ENCODE results near the gene HELT.

Gene HELT

DNA sequence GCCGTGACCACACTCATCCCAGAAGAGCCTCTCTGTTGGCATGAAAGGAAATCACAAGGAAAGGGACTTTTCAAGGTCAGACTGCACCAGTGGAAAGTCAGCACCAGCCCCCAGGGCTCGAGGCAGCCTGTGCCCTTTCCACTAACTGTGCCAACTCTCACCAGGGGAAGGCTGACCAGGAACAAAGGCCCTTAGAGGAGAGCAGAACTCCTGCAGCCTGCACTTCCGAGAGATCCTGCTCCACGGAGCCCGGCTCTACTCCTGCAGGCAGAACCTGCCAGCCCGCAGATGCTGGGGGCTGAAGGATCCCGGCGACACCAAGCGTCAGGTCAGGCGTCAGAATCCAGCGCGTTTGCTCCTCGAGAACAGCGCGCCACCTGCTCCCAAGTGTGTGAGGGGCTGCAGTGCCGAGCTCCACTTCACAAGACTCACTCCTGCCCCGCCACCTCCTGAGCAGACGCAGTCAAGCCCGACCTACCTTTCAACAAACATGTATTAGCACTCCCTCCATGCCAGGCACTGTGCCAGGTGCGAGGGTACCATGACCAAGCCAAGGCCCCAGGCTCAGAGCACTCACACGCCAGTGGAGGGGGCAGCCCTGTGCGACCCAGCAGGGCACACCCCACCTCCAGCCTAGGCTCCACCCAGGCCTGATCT lies 13.6 kb upstream of the HELT start:
- DNase-seq: peak; percentile 53

DNA sequence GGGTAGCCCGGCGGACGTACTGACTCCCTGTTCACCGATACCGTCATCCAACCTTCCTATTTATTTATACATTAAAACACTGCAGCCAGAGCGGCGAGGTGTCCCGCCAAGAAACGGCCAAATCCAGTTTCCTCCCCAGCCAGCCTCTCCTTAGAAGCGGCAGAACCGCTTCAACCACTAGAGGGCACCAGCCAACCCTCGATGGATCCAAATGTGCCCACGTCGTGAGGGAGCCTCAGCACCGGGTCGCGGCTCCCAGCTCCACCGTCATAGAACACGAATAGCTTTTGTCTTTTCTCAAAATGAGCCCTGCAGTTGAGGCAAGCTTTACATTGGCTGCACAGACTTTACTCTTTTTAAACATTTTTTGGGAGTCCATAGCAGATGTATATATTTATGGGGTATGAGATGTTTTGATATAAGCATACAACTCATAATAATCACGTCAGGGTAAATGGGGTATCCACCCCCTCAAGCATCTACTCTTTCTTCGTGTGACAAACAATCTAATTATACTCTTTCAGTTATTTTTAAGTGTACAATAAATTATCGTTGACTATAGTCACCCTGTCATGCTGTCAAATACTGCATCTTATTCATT lies 13.0 kb upstream of the HELT start:
- peak; percentile 86 for DNase-seq

DNA sequence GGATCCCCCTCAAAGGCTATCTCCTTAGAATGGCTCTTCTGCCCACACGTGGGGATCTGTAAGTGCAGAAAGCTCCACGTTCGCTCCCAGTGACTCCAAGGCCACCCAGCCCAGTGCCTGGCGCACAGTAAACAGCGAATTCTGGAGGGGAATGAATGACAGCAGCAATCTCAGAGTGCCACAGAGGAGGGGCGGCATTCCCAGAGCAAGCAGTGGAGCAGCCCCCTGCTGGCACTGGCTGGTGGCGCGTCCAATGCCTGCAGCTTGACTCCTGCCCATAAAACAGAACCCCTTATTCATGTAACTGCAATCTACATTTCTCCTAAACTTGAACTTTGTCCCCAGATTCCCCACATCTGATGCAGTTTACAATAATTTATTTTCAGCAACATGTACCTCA lies 6.9 kb upstream of the HELT start:
- peak; percentile 53 for DNase-seq

DNA sequence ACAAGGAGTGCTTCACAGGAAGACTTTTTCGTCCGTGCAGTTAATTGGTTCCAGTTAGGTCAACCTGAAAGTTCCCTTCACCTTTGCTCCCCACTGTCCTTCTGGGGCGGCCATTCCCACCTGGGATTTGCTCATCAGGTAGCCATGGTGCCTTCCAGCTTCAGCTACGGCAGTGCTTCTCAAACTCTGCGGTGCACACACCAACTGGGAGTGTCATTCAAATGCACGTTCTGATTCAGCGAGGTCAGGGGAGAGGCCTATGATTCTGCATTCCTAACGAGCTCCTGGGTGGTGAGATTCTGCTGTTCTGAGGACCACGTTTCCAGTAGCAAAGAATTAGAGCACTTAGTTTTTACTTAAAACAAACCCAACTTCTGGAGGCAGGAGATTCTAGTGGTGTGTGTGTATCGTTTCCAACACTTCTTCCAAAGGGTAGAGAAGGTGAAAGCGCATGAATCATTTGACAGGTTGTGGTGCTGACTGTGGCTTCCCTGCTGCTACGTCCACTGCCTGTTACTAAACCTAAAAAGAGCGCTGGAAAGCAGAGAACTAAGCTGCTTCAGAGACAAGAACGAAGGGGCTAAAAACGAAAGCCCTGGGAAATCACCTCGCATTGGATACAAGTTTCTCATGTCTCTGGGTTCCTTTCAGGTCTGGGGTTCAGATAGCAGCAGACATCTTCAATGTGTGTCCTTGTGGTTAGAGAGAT lies 4.7 kb upstream of the HELT start:
- DNase-seq: no peak

DNA sequence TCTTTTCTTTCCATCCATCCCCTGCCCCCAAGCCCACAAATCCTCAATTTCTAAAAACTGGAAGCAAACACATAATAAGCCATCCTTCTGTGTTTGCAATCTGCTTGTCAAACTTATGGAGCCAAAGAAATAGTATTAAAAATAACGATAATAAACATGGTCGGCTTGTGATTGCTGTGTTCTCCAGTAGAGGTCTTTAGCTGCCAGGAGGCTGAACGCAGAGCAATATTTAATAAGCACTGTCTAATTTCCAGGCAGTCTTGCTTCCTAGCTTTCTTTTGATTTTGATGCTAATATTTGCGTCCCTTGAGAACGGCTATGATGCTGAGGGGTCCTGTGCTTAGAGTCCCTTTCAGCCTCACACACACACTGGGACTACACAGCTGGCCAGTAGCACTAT lies 3.2 kb upstream of the HELT start:
- no peak for DNase-seq

DNA sequence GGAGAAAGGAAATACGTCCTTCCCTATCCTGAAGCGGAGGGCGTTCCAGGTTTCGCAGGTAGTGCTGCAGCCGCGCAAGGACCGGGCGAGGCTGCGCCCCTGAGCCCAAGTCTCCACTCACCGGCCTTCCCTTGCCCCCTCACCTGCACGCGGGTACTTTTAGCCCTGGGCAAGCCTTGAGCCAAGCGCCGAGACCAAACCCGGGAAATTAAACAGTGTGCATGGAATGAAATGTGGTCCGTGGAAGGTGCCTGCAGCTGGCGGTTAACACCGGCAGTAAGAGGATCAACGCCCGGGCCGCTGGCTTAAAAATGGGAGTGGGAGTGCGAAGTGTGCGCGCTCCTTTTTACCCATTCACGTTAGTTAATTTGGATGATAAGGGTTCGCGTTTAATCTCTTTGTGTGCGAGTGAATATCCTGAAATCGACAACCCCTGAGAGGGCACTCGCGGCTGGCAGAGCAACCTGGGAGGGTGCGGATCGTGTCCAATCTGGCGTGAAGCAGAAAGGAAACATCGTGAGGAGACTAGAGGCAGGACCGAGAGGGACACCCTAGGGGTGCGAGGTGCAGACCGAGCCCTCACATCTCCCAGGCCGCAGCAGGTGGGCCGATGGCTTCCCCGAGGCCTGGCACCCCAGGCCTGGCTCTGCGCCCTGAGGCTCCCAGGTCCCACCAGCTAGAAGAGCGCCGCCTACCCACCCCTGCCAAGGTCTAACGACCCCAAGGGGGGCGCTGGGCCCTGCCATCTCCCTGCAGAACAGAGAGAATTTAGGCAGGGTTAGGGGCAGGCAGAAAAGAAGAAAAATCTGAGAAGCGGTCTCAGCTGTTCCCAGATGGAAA lies 2.0 kb upstream of the HELT start:
- DNase-seq: peak; percentile 38

DNA sequence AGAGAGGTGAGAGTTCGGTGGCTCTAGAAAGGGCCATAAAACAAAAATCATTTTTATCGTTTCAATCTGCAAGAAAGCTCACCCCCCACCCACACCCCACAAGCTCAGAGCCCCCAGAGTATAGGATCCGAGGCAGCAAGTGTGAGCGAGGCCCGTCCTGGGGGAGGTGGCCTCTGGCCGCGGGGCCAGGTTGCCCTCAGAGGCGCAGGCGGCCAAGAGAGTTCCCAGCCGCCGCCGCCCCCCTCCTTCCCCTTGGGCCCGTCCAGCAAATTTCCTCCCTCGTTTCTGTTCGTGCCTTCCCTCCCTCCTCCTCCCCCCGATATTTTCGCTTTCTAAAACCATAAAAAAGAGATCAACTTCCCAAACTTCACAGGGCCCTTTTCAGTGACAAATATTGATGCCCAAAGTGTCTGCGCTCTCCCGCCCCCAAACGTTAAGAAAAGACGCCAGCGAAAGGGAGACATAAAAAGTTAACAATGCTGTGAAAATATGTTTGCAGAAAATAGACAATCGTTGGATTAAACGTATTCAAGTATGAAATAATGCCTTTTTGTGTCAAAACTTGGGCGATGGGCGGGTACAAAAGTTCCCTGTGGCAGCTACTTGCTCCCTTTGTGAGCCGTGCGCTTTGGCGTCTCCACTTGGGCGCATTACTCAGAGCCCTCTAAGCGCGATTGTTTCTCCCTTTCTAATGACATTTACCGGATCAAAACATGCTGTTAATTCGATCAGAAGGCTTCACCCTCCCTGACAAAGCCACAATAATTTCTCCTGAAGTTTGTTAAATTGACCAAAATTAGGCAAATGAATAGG lies 1.1 kb upstream of the HELT start:
- DNase-seq: peak; percentile 37

DNA sequence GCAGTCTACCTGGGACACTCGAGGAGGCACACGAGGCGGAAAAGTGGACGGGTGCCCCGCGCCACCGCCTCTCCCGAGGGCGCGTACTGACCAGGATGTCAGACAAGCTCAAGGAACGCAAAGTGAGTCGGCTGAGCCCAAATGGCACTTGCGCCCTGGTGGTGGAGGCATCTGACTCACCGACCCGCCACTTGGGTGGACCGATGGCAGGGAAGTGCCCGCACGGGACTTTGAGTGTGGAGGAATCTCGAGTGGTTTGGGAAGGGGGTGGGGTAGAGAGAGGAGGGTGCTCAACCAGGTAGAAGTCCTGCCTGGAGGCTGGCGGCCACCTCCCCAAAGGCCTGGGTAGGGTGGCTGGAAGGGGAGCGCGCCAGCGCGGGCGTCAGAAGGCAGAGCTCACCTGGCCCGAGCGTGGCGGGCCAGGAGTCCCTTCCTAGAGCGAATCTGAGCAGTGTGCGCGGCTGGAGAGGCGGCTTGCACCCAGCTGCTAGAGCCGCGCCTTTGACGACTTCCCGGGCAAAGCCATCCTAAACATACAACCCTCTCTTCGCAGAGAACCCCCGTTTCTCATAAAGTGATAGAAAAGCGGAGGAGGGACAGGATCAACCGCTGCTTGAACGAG lies 655 bp downstream of the HELT start:
- DNase-seq: no peak

DNA sequence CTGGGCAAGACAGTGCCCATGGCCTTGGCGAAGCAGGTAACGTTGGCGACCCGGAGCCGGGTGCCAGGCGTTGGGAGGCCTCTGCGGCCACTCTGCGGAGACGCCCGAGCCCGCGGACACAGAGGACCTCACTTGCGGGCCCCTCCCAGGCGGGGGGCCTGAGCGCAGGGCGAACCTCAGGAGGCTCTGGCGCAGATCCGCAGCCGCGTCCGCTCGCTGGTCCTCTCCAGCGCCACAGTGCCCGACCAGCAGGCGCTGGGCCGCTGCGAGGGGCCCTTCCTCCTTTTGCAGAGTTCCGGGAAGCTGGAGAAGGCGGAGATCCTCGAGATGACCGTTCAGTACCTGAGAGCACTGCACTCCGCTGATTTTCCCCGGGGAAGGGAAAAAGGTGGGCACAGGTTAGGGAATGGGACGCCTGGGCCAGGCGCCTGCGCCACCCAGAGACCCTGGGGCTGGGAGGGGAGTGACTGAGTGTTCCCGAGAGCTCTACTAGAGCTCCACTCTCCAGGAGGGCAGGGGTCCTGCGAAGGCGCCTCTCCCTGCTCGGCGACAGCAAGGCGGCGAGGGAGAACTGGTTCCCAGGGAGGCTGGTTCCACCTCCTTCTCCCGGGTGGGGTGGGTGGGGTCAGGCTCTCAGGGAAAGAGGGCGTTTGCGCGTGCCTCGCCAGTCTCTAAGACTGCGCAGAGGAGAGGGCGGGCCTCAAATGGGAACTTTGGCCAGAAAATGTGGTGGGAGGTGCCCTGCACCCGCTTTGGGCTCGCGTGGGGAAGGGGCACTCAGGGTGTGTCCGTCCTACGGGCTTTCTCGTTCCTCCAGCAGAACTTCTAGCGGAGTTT lies 1.4 kb downstream of the HELT start:
- DNase-seq: no peak

DNA sequence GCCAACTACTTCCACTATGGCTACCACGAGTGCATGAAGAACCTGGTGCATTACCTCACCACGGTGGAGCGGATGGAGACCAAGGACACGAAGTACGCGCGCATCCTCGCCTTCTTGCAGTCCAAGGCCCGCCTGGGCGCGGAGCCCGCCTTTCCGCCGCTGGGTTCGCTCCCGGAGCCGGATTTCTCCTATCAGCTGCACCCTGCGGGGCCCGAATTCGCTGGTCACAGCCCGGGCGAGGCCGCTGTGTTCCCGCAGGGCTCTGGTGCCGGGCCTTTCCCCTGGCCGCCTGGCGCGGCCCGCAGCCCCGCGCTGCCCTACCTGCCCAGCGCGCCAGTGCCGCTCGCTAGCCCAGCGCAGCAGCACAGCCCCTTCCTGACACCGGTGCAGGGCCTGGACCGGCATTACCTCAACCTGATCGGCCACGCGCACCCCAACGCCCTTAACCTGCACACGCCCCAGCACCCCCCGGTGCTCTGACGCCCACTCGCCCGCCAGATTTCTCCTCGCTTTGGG lies 2.1 kb downstream of the HELT start:
- DNase-seq: no peak

DNA sequence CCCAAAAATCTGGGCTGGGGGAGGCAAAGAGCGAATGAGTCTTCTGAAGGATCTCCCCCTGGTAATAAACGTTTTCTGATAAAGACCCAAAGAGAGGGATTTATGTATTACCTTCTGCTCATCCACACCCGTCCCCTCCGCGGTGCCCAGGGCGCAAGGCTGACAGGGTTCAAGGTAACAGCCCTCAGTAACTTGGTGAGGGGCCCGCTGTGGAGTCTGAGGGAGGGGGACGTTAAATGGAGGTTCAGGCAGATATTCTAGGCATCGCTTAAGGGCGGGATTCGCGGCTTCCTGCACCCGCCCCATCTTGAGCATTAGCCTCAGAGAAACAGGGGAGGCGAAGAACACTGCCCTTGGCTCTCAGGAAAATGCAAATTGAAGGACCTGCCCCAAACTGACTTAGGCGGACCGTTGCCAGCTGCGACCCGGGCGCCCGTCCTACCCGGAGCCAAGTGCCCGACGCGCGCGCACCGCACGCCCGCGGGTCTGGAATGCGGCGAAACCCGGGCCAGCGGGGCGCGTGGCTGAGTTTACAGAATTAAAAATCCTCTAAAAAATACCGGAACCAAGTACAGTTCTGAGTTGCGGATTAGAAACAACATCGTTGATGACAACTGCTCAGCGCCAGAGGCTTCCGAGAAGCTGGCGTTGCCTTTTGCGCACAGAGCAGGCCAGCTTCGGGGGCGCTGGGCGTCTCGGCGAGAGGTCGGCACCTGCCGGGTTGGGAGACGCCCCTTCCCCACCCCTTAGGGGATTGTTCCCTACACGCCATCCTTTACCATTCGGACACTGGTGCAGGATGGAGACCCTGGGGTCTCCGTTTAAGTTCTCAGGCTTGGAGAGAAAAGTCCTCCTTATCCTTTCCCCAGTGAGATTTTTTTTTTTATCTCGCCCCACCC lies 2.8 kb downstream of the HELT start:
- DNase-seq: no peak

DNA sequence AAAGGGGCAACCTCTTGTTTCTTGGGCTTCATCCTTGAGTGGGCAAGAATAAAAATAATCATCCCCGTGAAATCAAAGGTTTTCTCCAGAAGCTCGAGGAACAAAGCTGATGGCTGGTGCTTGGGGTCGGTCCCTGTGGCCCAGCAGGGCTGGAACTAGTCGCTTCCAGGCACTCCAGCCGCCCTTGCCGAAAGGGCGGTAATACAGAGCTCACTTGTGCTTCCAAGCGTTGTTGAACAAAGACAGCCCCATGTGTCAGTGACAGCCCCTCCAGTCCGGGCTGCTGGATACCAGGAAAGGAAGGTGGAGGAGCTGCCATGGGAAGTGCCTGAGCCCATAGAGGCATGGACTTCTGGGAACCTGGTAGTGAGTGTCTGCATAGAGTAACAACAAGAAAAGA lies 5.2 kb downstream of the HELT start:
- no peak for DNase-seq

DNA sequence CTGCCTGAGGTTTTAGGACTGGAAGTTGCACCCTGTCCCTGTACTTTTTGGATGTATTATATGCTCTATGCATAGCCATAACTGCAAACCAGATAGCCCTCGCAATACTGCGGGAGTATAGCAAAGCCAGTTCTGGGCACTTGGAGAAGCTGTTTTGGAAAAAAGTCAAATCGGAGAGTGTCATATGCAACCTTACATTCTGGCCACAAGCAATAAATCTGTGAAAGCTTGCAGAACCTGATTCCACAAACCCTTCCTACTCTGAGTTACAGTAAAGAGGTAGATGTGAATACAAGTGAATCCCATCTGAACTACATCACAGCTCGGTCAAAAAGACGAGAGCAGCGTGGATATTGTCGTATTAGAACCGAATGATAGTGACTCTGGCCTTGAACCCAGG lies 10.3 kb downstream of the HELT start:
- DNase-seq: no peak

DNA sequence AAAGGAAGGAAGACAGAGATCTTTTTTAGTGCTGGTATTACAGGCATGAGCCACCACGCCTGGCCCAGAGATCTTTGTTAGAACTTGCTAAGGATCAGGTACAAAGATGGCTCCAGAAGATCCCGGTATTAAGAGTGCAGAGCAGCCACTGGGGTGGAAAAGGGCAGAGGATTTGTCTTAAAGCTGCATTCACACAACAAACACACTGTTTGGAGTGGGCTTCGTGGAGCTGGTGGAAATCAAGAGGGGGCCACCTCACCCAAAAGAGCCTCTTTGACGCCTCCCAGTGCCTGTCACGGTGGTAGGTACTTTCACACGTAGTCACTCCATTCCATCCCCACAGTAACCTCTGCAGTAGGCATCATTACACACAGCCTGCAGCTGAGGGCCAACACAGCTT lies 13.3 kb downstream of the HELT start:
- DNase-seq: no peak

DNA sequence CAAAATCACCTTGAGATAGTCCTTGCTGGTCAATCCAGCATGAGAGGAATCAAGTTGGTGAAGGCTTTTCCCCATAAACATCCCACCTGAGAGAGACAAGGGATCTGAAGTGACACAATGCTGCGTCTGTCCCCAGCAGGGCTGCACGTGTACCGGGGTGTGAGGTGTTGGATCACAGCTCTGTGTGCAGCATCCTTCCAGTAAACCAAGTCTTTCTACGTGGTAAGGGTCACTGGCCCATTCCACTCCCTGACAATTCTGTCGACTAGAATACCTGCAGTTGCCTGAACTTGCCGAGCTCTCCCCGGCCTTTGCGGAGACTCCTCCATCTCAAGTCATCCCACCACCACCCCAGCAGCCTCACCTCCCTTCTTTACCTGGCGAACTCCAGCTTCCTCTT lies 14.8 kb downstream of the HELT start:
- no peak for DNase-seq

DNA sequence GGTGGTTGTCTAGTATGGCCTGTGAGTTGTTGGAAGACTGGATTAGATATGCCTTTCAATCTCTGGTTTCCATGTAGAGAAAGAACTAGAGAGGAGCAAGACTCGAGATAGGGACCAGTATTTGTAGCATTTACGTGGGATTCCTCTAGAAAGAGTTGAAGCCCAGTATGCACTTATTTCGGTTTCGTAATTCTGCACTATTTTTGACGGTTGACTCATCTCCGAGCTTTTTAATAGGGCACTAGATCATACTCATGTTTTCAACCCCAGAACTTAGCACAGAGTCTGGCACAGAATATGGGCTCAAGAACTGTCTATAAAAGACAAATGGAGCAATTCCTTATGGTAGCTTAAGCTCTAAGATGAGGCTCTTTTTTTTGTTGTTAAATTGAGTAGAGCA lies 15.7 kb downstream of the HELT start:
- DNase-seq: no peak

DNA sequence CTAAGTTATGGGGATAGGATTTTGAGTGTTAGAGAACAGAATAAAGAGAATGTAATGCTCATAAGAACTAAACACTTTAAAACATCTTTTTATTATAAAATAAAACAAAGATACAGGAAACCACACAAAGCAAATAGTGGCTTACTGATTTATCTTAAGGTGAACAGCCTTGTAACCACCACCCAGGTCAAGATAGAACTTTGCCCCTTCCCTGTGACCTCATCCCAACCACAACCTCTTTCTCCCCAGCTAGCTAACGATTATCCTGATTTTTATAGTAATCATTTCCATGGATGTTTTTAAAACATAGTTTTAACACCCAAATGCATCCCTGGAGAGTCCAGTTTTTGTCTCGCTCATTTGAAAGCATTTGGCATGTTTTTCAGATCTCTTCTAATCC lies 17.0 kb downstream of the HELT start:
- DNase-seq: no peak

DNA sequence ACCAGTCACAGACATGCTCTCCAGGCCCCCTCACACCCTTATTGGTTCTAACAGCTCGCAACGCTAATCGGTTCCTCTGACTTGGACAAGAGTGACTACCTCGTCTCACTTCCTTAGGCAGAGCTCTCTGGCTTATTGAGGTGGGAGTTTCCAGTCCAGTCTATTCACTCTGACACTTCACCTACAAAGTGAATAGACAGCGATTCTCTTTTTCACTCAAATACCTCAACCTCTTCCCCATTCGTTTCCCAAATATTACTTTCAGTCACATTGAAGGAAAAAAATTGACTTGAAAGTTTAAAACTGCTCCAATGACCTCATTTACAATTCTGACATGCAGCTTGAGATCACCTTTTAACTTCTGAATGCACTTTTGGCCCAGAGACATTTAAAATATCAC lies 17.7 kb downstream of the HELT start:
- DNase-seq: no peak

DNA sequence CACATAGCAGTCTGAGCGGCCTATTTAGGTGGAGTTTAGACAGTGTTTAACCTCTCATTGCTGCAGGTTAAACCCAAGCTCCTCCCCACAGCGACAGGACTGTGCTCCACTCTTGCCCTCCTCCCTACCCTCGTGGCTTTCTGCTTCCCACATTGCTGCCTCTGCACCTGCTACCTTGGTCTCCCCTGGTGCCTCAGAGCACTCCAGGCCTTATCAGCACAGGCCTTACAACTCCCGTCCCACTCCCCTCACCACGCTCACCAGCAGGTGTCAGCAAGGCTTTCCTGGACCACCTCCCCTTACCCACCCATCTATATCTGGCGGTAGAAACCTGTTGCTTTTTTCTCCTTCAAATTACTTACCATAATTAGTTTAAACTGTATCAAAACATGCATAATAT lies 18.6 kb downstream of the HELT start:
- DNase-seq: no peak
